GM19467 (cell line): ENCODE measurements around the gene ATP8B2.
"Not testable (repeated sequence)": the region's sequence is repeated elsewhere in the genome, so short reads cannot be mapped to it uniquely, and the experiment has no call there.

Experiments used
- ATAC-seq: cut with Tn5 transposase; IDR thresholded peaks from one replicate; pipeline ENCODE4 v1.9.1; 2021; ENCODE audit warnings: mild to moderate bottlenecking, moderate library complexity; ENCODE audit not compliant: unreplicated experiment

The ATP8B2 gene

DNA sequence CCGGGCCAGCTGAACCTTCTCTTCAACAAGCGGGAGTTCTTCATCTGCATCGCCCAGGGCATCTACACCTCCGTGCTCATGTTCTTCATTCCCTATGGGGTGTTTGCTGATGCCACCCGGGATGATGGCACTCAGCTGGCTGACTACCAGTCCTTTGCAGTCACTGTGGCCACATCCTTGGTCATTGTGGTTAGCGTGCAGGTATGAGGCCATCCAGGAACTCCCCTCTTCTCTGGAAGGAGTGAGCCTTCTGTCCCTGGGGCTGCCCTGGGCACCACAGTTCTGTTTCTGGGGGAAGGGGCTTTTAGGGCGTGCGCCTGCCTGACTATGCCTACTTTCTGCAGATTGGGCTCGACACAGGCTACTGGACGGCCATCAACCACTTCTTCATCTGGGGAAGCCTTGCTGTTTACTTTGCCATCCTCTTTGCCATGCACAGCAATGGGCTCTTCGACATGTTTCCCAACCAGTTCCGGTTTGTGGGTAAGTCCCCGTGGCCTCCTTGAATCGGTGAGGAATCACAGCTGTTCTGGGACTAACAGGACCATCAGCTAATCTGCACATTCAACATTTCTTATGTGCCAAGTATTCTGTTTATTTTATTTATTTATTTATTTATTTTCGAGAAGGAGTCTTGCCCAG, 21.1 kb downstream of the ATP8B2 start:
- ATAC-seq, result no peak

DNA sequence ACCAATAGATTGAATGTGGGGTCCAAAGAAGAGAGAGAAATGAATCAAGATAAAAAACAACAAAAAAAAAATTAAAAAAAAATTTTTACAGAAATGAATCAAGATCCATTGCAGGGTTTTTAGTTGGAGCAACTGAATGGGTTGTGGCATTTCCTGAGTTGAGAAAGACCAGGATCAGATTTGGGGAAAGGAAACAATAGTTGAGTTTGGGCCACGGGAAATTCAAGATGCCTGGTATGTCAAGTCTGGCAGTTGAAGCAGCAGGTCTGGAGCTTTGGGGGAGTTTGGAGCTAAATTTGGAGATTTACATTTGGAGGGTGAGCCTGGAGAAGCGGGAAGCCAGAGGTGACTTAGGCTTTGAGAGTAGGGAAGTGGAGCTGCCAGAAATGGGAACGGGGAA, 22.6 kb downstream of the ATP8B2 start:
- no peak for ATAC-seq

DNA sequence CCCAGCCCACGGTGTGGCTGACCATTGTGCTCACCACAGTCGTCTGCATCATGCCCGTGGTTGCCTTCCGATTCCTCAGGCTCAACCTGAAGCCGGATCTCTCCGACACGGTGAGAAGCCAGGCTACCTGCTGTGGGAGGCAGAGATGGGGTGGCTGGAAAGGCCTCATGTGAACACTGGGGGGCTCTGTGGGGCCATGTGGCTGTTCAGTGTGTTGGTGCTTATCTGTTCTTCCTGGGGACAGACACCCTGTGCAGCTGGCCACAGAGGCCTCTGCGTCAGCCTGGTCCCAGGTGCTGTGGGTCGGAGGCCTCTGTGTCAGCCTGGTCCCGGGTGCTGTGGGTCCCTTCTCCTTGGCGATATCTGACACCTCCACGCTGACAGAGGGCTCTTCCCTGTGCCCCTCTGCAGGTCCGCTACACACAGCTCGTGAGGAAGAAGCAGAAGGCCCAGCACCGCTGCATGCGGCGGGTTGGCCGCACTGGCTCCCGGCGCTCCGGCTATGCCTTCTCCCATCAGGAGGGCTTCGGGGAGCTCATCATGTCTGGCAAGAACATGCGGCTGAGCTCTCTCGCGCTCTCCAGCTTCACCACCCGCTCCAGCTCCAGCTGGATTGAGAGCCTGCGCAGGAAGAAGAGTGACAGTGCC, 23.2 kb downstream of the ATP8B2 start:
- no peak for ATAC-seq

DNA sequence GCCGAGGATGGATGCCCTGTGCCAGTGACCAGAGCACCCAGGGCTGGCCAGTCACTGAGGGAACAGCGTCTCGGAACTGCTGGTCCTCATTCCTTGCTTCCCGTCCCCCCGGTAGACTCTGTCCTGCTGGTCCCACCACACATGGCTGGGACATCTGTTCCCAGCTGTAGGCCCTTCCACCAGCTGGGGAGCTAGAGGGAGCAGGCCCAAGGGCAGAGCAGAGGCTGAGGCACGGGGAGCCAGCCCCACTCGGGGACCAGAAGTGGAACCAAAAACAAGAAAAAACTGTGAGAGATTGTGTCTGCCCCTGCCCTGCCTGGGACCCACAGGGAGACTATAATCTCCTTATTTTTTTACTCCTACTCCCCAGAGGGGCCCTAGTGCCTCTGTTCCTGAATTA, 23.8 kb downstream of the ATP8B2 start:
- no peak for ATAC-seq

DNA sequence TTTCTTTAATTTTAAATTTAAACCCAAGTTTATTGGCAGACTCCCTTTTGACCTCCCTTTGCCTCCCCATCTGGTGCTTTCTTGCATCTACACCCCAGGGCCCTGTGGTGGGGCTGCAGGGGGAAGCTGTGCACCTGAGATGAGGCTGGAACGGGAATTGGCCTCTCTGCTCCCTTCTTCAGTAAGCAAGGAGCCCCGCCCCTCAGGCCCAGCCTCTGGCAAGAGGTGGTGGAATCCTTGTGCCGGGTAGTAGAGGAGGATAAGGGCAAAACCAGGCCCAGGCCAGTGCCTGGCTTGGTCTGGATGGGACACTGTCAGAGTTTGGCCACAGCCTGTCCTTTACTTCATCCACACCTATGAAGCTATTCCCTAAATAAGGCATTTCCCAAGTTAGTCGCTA, 25.1 kb downstream of the ATP8B2 start:
- no peak for ATAC-seq

DNA sequence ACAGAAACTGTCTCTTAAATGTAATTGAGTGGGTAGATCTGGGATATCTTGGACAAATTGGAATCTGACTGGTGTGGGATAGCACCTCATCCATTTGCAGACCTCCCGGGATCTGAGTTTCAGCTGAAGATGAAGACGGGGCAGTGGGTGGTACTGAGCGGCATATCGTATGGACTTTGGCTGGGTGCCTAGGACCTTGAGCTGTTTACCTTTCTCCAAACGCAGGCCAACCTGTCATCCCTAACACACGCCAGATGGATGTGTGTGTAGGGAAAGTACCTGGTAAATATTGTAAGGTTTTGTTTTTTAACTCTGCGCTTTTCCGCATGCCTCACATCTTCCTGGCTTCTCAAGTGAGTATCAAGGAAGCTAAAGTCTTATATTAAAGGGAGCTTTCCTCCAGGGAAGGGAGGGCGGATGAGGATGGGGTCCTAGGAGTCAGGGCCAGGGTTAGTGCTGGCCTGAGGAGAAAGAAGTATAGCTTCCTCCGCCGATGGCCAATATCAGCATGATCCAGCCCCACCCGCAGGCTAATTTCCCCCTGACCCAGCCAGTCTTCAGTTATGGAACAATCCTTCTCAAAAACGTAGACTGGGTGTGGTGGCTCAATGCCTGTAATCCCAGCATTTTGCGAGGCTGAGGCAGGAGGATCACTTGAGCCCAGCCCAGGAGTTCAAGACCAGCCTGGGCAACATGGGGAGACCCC, 26.2 kb downstream of the ATP8B2 start:
- no peak for ATAC-seq

DNA sequence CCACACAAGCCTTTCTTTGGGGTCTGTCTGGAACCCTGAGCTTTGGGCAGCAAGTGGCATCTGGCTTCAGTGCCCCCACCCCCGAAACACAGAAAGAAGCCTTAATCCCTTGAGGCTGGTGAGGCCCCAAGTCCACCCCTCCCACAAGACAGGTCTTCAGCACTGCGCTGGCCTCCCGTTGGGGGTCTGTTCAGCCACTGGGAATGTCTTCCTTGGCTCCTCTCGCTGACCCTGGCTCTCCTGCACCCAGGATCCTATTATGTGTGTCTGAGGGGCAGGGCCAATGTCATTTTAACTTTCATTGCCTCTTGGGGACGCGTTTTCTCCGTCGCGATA, 26.9 kb downstream of the ATP8B2 start:
- ATAC-seq, result no peak

DNA sequence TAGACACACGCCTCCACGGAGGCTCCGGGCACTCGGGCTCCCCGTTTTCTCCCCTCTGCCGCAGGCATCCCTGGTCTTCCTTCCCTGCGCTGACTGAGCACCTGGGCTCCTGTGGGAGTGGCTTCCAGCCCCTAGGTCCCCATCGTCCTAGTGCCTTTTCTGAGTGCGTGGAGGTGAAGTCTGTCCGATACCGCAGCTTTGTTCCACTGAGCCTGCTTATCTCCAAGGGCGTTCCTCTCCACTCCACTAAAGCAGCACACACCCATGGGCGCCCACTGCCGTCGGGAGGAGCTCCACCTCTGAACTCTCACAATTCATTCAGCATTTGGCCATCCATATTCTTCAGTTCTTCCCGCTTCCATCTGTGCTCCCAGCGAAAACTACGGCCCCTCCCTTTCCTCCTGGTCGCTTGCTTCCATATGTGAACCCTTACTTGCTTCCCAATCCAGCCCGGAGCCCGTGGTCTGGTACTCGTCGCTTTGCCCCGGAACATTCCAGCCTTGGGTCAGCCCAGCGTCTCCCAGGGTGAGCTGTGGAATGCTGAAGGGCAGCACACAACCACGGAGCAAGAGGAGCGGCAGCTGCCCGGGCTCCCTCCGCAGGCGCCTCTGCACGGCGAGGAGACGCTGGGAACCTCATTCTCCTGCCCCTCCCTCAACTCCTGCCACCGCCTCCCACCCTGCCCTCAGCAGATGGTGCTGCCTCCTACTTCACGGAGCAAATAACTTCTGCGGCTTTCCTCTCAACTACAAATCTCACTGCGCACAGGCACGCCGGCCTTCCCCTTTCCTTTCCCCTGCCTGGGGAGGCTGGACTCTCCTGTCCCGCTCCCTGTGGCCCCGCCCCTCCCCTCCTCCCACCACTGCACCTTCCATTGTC, 27.5 kb downstream of the ATP8B2 start:
- ATAC-seq, result no peak

DNA sequence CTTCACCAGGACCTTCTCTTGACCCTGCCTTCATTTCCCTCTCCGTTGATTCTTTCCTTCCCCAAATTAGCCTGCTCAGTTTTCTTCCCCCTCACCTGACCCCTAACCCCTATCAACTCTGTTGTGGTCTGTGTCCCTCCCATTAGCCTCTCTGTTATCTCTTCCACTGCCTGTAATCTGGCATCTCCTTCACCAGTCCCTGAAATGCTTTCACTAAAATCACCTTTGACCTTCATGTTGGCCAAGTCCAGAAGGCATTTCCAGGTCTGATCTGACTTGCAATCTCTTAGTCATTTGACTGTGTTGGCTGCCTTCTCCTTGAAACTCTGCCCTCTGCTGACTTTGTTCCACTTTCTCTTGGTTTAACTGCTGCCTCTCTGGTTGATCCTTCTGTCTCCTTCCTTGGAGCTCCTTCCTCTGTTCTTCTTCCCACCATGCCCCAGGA, 28.2 kb downstream of the ATP8B2 start:
- ATAC-seq, result no peak

DNA sequence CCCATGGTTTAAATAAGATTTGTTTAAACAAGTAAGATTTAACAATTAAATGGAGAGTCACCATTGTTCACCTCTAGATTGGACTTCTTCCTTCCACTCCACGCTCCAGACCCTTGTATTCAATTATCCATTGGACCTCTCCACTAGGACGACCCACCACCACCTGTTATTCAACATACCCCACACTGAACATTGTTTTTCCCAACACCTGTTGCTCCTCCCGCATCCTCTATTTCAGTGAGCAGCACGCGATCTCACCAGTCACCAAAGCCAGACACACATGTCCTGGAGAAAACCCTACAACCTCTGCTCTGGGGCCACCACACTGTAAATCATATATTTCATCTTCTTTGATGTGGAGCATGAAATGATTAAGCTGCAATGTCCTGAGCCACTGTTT, 28.6 kb downstream of the ATP8B2 start:
- ATAC-seq, result no peak

DNA sequence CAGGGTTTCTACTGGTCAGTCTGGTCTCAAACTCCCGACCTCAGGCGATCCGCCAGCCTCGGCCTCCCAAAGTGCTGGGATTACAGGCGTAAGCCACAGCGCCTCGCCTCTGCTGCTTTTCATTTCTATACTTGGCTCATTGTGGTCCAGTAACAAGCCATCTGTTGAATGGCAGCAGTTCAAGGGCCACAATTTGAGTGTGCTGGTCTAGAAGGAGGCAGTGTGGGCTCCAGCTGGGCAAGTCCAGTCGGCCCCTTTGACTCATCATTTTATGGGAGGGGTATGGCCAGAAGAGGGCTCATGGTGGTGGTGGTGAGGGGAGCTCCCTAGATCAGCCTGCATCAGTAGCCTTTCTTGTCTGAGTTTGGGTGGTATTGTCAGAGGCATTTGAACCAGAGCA, 33.2 kb downstream of the ATP8B2 start:
- ATAC-seq, result no peak

DNA sequence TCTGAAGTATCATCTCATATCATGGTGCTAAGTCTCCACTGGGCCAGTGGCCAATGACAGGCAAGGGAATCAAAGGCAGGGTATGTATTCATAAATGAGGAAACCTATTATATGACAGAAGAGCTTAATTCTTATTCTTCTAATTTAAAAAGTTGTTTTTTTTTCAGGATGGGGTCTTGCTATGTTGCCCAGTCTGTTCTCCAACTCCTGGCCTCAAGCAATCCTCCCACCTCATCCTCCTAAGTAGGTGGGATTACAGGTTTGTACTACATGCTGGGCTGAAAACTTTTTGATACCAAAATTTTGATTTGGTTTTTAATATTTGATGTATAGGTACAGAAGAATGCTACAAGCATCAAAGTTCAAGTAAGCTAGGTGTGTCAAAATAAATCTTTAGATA, 35.0 kb downstream of the ATP8B2 start:
- no peak for ATAC-seq

DNA sequence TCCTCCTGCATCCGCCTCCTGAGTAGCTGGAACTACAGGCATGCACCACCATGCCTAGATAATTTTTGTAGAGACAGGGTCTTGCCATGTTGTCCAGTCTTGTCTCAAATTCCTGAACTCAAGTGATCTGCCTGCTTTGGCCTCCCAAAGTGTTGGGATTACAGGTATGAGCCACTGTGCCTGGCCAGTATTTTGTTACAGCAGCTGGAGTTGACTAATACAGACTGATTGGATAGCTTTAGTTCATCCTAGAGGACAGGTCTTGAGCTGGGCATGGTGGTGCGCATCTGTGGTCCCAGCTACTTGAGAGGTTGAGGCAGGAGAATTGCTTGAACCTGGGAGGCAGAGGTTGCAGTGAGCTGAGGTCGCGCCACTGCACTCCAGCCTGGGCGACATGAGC, 35.6 kb downstream of the ATP8B2 start:
- not testable (repeated sequence) for ATAC-seq

DNA sequence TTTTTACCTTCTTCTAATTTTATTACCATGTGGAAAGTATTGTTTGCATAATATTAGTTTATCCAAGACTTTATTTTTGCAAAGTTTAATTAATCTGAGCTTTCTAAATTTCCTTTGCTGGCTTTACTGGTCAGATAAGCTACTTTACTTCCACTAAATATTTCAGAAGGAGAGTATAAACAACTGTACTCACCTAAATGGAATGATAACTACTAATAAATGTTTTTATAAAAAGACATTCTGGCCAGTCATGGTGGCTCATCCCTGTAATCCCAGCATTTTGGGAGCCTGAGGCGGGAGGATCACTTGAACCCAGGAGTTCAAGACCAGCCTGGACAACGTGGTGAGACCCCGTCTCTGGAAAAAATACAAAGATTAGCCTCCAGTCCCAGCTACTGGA, 36.0 kb downstream of the ATP8B2 start:
- no peak for ATAC-seq

DNA sequence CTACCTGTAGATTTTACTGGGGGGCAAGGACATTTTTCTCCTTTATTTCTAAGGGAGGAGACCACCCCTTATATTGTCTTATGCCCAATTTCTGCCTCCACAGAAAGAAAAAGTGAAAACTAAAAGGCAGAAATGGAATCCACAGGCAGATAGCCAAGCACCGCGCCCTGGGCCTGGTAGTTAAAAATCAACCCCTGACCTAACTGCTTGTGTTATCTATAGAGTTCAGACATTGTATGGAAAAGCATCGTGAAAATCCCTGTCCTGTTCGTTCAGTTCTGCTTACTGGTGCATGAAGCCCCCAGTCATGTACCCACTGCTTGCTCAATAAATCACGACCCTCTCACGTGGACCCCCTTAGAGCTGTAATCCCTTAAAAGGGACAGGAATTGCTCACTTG, 46.1 kb downstream of the ATP8B2 start:
- ATAC-seq, result no peak

DNA sequence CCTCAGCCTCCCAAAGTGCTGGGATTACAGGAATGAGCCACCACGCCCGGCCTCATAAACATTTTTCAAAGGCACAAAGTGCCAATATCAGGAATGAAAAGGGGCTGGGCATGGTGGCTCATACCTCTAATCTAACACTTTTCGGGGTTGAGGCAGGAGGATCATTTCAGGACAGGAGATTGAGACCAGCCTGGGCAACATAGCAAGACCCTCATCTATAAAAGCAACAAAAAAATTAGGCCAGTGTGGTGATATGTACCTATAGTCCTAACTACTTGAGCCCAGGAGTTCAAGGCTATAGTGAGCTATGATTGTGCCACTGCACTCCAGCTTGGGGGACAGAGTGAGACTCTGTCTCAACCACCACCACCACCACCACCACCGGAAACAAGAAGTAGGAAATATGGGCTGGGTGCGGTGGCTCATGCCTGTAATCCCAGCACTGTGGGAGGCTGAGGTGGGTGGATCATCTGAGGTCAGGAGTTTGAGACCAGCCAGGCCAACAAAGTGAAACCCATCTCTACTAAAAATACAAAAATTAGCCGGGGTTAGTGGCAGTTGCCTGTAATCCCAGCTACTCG, 48.5 kb downstream of the ATP8B2 start:
- ATAC-seq, result not testable (repeated sequence)

DNA sequence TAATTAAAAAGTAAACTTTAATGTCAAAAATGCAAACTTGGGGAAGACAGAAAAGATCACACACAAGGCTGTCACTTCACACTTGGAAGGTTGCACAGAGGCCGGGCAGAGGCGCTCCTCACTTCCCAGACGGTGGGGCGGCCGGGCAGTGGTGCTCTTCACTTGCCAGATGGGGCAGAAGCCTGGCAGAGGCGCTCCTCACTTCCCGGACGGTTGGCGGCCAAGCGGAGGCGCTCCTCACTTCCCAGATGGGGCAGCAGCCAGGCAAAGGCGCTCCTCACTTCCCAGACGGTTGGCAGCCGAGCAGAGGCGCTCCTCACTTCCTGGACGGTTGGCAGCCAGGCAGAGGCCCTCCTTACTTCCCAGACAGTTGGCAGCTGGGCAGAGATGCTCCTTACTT, 54.0 kb downstream of the ATP8B2 start:
- ATAC-seq, result no peak

DNA sequence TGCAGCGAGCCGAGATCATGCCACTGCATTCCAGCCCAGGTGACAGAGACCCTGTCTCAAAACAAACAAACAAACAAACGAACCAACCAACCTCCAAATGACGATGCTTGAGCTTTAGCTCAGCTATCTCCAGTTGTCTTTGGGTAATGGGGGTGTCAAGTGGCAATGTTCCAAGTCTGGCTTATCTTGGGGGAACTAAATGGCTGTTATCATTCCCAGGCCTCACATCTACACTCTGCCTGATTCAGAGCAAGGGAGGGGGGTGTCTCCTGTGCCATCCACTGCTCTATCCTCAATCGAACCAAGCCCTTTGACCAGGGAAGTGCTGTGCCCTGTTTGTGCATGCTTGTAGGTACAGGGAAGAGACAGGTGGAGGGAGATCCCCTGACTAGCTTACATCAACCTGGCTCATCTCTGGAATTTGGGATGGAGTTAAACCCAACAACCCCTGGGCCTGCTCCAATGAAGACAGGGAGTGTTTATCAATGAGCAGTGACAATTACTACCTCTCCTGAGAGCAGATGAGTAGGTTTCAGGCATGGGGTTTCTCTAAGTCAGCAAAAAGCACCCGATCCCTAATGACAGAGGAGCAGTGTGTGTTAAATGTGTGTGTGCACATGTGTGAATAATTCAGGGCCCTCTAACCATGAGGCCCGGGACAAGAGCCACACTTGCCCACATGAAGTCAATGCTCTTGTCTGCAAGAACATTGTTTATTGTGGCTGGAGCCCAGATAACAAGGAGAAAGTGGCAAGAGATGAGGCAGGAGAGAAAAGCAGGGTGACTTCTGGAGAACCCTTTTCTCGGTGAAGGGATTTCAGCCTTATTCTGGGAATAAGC, 59.5 kb downstream of the ATP8B2 start:
- no peak for ATAC-seq

DNA sequence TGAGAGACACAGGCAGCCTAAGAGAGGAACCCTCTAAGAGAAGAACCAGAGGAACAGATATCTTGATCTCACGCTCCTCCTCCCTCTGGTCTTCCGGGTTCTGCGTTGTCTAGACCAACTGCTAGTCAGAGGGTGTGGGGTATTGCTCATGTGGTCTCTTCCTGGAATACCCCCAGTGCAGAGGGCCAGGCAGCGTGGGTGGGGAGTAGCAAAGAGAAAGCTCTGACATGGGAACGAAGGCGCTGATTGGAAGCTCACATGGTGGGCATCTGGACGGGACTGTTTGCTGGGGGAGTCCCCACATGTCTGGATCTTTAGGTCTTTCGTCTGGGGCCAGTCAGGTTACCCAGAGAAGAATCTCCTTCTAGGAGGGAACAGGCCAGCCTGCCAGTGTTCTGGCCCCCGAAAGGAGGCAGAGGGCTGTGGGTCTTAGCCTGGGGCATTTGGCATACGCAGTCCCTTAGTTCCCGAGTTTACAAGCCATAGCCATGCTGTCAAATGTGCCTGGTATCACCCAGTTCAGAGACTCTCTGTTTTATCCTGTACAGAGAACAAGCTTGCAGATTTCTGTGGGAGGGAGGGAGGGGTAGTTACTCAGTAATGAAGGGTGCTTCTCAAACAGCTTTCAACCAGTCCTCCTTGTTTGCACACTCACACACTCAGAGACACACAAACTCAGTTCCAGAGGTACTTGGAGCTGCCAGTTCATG, 61.5 kb downstream of the ATP8B2 start:
- no peak for ATAC-seq
